Measurements from ENCODE around the gene FAM210A.

The FAM210A gene

DNA sequence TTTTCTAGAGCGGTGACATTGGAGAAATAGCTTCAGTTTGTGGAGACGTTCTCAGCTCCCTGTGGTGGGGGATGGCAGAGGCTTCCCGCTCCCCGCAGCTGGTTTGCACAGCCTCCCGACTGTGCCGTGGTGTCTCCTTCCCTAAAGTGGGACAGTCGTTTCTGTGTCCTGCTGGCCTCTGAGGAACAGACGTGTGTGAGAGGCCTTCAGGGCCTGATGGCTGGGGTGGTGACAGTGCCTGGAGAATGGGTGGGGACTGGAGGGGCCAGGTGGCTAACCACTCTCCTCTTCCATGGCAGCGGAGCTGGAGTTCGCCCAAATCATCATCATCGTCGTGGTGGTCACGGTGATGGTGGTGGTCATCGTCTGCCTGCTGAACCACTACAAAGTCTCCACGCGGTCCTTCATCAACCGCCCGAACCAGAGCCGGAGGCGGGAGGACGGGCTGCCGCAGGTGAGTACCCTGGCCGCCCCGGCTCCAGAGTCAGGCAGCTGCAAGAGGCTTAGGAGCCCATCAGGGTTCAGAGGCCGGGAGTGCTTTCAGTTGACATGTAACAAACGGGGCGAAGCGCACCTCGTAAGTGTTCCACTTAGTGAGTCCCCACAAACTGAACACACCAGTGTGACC, 105.4 kb downstream of the FAM210A start:
- no peak for DNase-seq

DNA sequence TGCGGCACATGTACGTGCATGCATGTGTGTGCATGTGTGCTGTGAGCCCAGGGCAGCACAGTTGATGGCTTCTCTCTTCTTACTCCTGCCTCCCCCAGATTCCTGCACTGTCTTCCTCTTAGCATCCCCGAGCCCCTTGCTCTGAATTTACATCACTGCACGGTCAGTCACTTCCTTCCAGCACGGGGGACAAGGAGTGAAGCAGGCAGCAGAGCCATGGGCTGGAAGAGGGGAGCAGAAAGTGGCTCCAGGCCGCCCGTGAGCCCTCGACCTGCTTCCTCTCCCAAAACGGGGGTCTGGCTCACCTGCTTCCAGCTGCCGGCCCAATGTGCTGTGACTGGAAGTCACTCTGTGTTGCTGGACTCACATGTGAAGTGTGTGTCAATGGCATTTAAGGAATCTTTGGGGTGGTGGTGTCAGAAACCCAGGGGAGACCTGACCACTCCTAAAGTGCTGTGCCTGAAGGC, 106.1 kb downstream of the FAM210A start:
- DNase-seq: no peak

DNA sequence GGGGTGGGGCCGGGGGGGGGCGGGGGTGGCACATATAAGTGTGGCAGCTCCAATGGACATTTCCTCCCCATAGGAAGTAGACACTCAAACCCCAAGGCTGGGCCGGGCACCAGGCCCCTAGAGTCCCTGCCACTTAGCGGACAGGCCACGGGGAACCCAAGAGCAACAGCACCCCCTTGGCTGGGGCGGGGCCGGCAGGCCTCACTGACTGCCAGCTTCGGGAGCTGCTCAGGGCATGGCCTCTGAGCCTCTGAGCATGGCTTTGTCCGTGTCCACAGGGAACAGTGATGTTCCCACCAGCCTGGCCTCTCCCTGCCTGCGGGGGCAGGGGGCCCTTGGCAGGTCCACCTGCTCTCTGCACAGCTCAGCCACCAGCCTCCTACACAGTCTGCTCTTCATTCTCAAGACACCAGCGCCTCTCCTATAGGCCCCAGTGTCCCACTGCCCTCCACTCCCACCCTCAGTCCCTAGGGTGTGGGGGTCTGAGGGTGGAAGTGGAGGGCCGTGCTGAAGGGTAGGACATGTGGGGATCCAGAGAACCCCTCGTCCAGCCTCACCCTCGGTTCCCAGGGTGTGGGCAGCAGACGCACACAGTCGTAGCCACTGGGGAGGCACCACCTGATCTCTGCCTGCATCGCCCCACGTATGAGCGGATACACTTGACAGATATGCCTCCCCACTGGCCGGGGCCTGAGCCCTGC, 106.7 kb downstream of the FAM210A start:
- DNase-seq: no peak

DNA sequence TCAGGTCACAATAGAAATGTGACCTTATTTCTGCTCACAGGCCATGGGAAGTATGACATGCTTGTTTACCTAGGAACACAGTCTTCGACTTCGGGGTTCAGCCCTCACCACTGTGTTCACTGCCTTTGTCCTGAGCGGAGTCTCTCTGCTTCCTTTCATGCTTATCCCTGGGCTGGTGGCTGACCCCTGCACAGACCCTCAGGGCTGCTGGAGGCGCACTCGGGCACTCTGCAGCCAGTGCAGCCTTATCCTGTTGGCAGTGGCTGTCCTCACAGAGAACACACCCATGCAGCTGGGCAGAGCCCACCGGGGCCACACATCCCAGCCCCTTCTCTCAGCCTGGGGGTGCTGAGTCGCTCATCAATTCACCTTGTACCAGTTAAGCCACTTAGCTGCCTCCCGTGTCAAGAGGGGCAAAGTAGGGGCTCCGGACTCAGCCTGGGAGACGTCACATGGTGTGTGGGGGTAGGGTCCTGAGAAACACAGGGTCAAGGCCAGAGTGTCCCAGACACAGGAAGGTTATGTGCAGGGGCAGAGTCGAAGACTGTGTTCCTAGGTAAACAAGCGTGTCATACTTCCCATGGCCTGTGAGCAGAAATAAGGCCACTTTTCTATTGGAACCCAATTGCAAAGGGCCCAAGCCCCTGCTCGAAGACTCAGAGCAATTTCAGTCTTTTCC, 107.5 kb downstream of the FAM210A start:
- no peak for DNase-seq

DNA sequence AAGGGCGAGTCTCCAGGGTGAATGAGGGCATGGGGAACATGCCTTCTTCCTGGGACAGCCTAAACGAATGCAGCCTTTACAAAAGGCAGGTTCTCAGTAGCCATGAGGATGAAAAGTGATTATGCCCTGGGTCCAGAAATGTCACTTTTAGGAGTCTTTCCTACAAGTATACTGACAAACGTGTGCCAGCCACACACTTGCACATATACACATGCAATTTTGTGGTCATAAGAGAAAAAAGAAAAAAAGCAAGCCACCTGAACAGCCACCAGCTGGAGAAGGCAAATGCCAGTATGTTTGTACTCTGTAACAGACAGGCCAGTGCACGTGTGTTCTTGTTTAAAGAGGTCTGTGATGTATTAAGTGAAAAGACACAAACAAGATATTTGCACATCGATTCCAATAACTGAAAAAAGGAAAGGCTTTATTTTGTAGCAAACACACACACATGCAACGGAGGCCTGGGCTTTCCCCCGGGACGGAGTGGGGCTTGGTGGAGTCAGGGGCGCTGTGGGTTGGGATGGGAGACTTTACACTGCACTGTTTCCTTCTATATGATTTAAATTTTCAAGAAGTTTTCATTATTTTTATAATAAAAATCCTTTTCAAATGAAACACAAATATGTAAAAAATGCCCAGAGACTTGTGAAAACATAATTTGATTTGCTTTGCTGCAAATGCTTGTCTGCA, 108.4 kb downstream of the FAM210A start:
- peak in 1 of 2 experiments; percentile 17 for DNase-seq

GRCh38 chr18:13616525-13617035, 109.8 kb downstream of the FAM210A start:
- no peak for DNase-seq

GRCh38 chr18:13616041-13616440, 110.3 kb downstream of the FAM210A start:
- DNase-seq: no peak

DNA sequence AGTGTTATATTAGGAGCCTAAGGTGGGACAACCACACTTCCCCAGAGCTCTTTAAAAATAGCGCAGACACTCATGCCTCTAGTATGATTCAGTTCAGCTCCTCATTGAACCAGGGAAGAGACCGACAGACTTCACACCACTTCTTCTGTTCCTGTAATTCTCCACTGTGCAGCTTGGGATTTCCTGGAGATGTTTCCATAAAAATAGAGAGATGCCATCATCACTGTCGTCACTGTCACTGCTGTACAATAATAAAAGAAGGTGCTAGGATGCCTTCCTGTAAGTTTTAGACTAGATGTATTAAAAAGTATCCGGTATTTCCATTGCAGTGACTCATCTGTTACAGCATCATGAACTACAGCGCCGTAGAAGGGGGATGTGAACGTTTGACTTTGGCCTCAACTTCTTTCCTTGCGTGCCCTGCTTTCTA, 110.9 kb downstream of the FAM210A start:
- DNase-seq: no peak

GRCh38 chr18:13614641-13615288, 111.6 kb downstream of the FAM210A start:
- DNase-seq: no peak

- DNase-seq: peak; percentile 77 to 86
Measured at GRCh38 chr18:13613591-13614501, 112.5 kb downstream of the FAM210A start.
